ENCODE data around the gene CDH2.

The CDH2 gene

GRCh38 chr18:27903906-27904305, 273.0 kb downstream of the CDH2 start:
- no peak overlapping the region for H3K4me3 Mint-ChIP-seq
- no peaks in the 10 kb centered on the region for H3K27me3 Mint-ChIP-seq
- no peaks in the 10 kb centered on the region for H3K36me3 Mint-ChIP-seq (ENCODE audit: low read depth)
- no peak for DNase-seq
- no peaks in the 10 kb centered on the region for H3K4me1 Mint-ChIP-seq (ENCODE audit: low read depth)
- no peak overlapping the region for H3K27ac Mint-ChIP-seq
- peaks cover 22% of the 10 kb centered on the region for H3K9me3 Mint-ChIP-seq

- H3K27me3 Mint-ChIP-seq = no peaks in the 10 kb centered on the region
Observed at GRCh38 chr18:27901424-27902226, 275.3 kb downstream of the CDH2 start.

More at GRCh38 chr18:27901424-27902226, 275.3 kb downstream of the CDH2 start:
- Mint-ChIP-seq H3K36me3 (ENCODE audit: low read depth) (no peaks in the 10 kb centered on the region), H3K4me1 (ENCODE audit: low read depth) (no peaks in the 10 kb centered on the region), H3K4me3 (no peak overlapping the region), H3K27ac (no peak overlapping the region), H3K9me3 (peaks cover 16% of the 10 kb centered on the region)
- DNase-seq = no peak
